Measurements from ENCODE around the gene B4GALNT3.

Gene B4GALNT3

DNA sequence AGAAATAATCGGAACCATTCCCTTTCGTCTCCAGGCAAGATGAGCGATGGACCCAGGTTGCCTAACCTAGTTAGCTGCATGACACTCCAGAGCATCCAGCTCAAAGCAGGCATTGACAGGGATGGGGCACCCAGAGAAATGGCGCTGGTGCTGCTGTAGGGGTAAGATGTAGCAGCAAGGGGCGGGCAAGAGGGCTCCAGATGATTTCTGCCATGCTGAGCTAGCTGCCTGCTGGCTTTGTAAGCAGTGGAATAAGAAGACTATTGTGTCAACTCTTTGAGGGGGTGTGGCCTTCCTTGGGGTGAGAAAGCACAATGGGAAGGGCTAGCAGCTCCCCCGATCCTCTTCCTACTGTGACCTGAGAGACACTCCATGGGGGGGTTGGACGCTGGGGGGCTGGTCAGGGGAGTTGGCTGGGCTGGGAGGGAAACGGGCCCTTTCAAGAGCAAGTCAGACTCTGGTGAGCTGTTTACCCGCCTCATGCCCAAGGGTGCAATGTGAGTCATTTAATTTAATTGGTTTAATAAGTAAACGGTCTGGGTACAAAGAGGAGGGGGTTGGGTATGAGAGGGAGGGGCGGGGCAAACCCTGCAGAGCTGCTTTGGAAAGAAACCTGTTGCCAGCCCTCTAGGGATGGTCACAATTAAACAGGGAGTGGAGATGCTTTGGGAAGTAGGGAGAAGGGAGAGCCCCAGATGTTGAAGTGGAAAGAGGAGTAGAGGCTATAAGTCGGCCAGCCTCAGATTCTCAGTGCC, 50.5 kb downstream of the B4GALNT3 start:
- no peak for DNase-seq

DNA sequence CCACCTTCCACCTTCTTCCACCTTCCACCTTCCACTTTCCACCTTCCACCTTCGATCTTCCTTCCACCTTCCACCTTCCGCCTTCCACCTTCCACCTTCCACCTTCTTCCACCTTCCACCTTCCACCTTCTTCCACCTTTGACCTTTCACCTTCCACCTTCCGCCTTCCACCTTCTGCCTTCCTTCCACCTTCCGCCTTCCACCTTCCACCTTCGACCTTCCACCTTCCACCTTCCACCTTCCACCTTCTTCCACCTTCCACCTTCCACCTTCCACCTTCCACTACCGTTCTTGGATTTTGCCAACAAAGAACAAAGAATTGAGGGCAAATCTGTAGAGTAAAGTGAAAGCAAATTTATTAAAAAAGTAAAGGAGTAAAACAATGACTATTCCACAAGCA, 53.2 kb downstream of the B4GALNT3 start:
- no peak for DNase-seq

DNA sequence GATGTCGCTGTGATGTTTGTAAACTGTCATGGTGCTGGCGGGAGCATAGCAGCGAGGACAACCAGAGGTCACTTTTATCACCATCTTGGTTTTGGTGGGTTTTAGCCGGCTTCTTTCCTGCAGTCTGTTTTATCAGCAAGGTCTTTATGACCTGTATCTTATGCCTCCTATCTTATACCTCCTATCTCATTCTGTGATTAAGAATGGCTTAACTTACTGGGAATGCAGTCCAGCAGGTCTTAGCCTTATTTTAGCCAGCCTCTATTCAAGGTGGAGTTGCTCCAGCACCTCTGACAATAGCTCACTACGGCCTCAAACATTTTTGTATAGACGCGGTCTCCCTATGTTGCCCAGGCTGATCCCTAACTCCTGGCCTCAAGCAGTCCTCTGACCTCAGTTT, 53.7 kb downstream of the B4GALNT3 start:
- no peak for DNase-seq

DNA sequence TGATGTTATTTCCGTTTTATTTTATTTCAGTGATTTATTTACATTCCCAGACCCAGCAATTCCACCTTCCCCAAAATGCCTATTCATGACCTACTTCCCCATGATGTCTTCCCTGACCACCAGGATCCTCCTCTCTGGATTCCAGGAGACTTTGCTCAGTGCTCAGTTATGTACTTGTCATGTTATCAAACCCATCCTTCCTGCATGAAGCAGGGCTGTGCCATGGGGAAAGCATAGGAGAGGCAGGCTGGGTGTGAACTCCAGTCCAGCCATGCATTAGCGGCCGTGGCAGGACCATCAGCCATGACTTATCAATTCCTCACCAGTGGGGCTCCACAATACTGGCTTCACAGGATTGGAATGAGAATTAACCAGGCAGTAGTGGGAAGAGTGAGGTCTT, 57.8 kb downstream of the B4GALNT3 start:
- no peak for DNase-seq

DNA sequence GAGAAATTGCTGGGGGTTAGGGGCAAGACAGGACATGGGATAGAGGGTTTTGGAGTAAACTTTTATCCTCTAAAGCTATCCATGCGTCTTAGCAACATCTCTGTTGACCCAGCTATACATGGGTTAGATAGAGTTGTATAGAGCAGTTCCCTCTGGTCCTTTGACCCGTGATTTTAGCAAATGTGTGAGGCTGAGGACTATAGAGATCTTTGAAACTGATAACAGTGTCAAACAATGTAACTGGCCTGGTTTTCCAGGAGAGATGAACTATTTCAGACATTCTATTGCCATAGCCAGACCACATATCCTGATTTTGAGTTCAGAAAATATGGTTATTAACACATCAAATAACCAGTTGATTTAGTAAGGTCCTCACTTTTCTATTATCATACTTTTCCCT, 60.4 kb downstream of the B4GALNT3 start:
- no peak for DNase-seq

DNA sequence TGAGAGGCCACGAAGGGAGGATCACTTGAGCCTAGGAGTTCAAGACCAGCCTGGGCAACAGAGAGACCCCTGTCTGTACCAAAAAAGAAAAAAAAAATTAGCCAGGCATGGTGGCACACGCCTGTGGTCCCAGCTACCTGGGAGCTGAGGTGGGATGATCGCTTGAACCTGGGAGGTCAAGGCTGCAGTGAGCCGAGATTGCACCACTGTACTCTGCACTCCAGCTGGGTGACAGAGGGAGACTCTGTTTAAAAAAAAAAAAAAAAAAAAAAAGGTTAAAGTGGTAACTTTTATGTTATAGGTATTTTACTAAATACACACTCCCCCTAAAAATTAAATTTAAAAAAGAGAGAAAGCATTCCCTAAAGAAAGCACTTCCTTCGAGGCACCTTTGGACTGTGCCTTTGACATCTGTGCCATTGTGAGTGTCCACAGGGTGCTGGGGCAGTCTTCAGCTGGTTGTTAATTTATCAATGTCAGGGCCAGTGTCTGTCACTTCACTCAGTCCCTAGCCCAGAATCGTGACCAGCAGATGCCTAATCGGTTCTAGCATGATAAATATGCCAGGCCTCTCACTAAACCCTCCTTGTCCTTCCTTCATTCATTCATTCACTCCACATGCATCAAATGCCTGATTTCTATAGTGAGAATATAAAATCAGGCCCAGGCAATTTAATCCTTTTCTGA, 63.1 kb downstream of the B4GALNT3 start:
- no peak for DNase-seq

DNA sequence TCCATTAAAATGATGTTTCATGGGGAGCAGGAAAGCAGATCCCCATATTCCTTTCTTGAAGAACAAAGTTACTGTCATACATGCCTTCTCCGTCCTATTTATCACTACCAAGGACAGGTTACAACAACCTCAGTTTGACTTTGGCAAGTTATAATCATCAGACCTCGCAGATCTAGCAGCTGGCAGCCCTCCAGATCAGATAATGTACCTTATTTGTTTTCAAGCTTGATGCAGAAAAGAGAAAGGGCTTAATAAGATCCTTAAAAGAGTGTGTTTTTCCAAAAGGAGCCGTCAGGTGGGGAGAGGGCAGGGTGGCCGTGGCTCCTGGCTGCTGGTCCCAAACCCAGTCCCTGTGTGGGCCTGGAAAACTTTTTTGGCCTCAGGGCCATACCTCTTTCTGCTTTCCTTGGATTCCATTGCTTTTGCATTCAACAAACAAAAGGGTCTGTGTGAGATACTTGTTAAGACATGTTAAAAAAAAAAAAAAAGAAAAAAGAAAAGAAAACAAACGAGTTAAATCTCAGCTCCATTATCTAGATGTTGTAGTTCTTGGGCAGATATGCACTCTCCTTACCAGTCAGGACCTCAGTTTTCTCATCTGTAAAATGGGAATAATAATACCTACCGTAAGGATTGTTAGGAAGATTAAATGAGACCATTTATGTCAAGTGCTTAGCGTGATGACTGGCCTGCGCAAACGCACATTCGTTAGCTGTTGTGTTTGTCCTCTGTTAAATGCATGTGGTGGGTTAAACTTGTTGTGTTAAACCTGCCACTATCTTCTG, 64.6 kb downstream of the B4GALNT3 start:
- DNase-seq = no peak

DNA sequence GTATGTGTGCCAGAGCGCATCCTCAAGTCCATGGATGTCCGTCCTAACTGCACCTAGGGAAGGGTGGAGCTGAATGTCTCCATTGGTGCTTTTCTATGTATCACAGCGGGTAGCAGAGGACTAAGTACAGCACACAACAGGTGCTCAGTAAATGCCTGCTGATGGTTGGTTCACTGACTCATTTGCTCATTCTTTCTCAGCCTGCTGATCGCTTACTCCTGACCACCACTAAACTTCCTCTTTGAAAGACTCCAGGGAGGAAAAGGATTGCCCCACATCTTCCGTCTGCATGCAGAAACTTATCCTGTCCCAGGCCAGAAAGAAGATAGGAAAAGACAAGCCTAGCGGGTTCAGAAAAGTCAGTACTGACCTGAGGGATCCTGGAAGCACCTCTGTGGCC, 66.3 kb downstream of the B4GALNT3 start:
- no peak for DNase-seq

DNA sequence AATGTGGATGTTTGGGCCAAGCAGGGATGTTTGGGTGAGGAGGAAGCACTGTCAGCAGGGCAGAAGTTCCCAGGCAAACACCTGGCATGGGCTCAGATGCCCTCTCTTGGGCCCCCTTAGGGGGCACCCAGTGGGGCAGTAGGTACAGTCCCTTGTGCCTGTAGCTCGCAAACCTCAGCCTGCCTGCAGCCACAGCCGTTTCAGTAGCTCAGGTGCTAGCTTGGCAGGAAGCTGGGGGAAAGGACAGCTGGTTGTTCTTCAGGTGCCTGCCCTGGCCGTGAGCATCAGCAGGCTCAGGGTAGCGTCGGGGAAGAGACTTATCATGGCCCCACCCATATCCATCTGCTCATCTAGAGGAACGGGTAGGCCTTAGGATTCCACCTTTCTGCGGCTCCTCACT, 67.5 kb downstream of the B4GALNT3 start:
- no peak for DNase-seq

DNA sequence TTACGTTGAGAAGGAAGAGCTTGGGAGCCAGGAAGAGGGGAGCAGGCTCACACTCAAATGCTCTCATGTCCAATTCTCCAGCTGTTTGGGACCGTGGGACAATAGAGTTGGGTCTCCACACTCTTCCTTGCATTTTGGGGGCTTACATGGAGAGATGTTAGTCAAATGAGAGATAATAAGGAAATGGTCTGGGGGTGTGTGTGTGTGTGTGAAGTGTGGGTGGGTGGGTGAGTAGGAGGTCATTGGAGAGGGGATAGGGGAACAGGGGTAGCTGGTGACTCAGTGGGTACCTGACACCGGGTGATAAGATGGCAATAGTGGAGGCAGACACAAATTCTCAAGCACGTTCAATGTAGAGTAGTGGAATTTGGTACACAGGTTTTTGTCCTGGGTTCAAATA, 68.0 kb downstream of the B4GALNT3 start:
- DNase-seq = no peak

DNA sequence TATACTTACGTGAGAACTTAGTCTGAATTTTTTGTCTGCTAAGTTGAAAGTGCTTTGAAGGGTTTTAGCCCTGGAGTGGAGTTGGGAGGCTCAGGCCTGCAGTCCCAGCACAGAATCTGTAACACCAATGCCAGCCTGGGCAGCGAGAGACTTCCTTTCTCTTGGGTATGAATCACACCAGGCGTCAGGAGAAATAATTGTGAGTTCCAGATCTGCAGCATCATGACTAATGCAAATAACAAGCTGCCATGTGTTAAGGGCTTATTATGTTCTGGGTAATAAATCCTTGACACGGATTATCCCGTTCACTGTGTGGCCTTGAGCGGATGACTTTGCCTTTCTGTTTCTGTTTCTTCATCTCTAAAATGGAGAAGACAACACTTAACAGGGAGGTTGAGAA, 70.6 kb downstream of the B4GALNT3 start:
- DNase-seq = no peak

DNA sequence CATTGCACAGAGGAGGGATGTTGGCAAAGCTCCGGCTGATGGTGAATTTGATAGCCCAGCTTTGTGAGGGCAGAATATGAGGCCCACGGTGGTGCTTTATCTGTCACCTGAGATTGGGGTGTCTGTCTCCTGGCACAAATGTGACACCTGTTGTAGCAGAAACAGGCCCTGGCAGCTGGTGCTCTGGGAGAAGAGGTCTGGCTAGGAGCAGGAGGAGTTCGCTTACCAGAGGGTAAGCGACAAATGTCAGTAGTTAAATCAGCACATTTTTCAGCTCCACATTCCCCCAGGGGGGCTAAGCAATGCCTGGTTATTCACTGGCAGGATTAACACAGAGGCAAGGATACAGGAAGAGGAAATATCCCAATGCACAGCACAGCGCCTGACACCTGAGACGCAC, 71.1 kb downstream of the B4GALNT3 start:
- DNase-seq = no peak

DNA sequence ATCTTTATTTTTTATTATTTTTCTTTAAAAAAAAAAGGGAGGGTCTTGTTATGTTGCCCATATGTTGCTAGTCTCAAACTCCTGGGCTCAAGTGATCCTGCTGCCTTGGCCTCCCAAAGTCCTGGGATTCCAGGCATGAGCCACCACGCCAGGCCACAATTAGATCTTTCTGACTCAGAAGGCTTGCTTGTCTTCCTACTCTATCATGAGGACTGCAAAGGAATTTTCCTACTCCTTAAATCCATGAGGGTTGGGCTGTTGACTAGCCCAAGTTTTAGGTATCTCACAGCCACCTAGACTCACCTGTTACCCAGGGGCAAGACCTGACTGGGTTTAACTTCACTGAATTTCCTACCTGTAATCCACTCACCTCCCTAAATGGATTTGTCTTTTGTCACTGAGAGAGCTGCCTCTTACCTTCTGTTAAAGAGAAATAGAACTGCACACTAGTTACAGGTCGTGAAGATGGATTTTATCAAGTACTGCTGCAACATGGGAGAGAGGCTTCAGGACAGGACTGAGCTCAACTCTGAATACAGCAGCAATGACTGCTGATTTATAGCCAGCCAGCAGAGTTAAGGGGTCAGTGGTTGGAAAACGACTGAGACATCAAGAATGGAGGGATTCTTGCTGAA, 72.3 kb downstream of the B4GALNT3 start:
- DNase-seq = no peak

DNA sequence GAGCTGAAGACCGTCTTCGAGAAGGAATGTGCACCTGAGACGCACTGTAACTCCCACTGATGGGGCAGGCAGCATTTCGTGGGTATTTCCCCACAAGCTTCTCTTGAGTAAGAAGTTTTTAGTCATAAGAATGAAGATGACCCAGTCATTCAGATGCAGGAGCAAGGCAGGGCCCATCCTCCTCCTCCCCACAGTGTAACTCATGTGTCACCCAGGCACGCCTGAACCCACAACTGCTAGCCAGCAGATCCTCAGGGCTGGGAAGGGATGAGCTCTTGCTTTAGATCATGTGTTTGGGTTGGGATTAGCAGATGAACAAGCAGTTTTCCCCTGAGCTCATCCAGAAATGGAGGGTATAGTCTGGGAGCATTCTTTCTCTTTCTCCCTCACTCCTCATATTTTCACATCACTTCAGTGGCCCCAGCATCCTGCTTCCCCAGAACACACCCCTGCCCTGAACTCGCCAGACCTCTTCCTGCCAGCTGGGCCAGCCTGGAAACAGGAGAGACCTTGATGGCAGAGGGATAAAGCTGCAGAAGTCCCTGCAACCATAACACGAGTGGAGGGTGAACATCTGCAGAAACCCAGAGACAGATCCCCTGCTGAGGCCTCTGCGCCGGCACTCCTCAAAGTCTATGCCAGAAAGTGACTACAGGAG, 73.3 kb downstream of the B4GALNT3 start:
- no peak for DNase-seq

DNA sequence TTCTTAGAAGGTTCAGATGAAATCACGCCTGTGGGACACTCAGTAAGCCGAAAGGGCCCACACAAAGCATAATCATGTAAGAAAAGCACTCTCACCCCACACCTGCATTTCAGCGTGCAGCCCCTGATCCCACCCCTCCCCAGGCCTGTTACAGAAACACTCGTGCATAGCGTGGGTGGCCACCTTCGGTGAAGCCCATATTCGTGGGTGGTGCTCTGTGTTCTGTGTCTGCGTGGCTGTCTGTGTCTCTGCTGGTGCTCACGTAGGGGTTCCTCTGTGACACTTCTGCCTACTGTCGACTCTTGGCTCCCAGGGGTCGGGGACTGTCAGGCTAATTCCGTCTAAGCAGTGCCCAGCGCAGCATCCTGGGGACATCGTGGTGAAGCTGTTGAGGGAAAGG, 74.0 kb downstream of the B4GALNT3 start:
- DNase-seq = no peak

DNA sequence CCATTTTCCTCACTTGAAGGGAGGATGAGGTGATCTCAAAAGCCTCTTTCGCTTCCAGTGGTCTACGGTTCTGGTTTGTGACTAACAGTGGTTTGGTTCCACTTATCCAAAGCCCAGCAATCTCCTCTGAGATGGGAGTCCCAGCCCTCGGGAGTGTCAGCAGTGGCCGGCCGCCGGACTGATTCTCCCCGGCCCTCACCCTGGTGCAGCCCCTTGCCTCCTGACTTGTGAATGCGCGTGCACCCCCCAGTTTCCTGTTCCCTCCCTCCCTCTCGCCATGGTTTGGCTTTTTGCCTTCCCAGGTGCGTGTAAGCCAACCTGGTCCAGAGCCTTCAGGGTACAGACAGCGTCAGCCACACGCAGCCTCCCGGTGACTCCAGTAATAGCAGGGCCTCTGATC, 74.5 kb downstream of the B4GALNT3 start:
- DNase-seq = no peak

DNA sequence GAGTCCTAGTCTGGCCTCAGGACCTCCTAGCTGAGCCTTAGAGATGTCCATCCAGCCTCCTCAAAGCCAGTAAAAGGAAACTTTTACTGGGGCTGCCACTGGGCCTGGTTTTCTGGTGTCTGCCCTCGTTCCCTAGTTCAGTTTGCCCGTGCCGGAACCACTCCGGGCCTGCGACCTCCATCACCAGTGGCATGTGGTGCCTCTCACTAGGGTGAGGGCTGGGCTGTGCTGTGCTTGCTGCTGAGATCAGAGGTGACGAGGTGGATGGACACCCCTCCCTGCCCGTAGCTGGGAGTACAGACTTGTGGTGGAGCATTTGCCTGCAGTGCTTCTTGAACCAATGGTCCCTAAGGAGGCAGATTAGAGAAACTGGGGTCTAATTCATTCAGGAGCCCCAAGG, 75.7 kb downstream of the B4GALNT3 start:
- no peak for DNase-seq

DNA sequence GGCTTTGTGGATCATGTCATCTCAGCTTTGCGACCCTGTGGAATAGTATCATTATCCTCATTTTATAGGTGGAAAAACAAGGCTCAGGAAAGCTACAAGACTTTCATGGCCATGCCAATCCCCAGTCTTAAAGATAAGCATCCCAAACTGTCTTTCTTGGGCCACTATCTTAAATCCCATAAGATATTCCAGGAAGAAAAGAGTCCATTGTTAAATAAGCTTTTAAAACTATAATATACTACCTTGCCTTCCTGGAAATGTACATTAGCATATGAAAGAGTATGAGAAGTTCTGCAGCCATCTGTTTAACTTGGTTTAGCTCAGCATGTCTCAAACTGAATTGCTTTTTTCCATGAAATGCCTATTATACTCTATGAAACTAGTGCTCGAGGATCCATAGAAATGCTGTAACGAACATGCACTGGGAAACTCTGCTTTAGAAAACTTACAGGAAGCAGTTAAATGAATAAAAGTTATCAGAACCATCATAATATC, 77.1 kb downstream of the B4GALNT3 start:
- DNase-seq = no peak

DNA sequence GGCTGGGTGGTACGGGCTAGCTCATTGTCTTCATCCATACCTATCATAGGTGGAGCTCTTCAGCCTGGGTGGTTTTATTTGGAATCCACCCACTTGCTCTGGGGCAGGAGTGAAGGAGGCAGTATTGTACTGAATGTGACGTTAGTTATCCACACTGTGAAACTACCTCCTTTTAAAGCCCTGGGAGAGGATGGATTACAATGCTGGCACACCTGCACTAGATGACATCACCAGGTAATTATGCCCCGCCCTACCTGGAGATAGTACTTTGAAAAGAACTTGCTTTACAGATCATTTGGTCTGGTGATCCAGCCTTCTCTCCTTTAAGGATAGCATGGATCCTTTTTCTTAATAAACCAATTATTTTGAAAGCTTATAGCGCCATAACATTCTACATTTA, 78.0 kb downstream of the B4GALNT3 start:
- no peak for DNase-seq

DNA sequence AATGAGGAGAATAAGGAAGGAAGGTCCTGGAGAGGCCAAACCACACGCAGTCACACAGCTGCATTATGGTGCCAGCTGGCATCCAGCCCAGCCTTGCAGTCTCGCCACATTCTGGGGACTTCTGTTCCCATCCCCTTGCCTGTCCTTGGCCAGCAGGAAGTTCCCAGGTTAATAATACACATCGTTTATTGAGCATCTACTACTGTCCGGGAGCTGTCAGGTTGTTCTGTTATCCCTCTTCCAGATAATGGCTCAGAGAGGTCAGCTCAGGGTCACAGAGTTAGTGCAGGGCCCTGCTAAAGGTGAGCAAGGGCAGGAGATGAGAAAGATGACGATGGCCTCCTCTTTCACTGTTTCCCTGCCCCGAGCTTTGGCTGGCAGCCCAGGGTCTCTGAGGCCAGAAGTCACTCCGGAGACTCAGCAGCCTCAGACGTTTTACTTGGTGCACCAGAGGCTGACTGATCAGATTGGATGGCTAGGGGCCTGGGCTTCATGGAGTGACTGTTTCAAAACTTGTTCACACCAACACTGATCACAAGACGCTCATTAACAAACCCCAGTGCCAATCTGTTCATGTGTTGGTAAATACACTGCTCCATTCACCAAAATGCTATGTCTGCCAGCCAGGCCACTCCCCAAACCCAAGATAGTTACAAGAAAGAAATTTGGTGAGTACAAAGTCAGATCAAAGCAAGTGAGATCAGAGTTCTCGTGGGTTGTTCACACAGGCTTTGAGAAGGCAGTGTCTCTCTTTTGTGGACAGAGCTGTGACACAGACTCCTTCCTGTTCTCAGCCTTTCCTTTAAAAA, 79.2 kb downstream of the B4GALNT3 start:
- no peak for DNase-seq

DNA sequence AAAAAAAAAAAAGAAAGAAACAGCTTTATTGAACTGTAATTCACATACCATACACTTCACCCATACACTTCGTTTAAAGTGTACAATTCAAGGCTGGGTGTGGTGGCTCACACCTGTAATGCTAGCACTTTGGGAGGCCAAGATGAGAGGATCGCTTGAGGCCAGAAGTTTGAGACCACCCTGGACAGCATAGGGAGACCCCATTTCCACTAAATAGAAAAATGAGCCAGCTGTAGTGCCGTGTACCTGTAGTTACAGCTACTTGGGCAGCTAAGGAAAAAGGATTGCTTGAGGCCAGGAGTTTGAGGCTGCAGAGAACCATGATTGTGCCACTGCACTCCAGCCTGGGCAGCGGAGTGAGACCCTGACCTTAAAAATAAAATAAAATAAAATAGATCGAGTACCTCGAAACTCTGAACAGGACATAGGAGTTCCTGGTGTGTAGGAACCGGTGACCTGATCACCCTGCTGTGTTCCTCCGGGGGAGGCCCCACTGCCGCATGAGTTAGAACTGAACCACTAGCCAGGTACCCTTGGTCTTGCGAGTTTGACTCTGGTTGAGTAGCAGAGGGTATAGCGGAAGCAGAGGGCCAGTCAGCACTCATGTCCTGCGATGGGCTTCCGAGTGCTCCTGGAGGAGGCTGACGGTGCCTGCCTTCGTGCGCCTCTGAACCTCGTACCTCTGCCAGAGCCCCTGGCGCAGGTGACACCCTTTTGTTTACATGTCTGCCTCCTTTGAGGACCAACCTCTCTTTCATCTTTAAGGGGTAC, 80.0 kb downstream of the B4GALNT3 start:
- no peak for DNase-seq

Data from T-helper 9 cell (primary cell).